Left ventricle myocardium inferior (tissue), 1 donor: ENCODE results near the gene CTBP2. TPM values are rescaled to one million over a fixed set of nuclear protein-coding genes. Genes with fewer than 3 reads are reported as not detected.

ENCODE experiments used
- DNase-seq: peaks from one replicate; pipeline ENCODE4 v3.0.0-alpha.2; 2020
- H3K27ac ChIP-seq: fragments of 200-600 bp; replicated peaks from 2 replicates; pipeline ENCODE4 v1.8.0; 2021
- H3K27me3 ChIP-seq: fragments of 200-600 bp; 2 replicates; pipeline ENCODE4 v1.8.0; 2021; ENCODE audit warnings: low read depth
- H3K36me3 ChIP-seq: fragments of 200-600 bp; 2 replicates; pipeline ENCODE4 v1.8.0; 2021
- H3K4me1 ChIP-seq: fragments of 200-600 bp; 2 replicates; pipeline ENCODE4 v1.8.0; 2021
- H3K4me3 ChIP-seq: fragments of 200-600 bp; 2 replicates; pipeline ENCODE4 v1.8.0; 2021; ENCODE audit warnings: mild to moderate bottlenecking, moderate library complexity
- H3K9me3 ChIP-seq: fragments of 200-600 bp; replicated peaks from 2 replicates; pipeline ENCODE4 v1.8.0; 2021
- CTCF ChIP-seq: fragments of 200-600 bp; IDR thresholded peaks from 2 replicates; pipeline ENCODE4 v1.8.0; 2021; ENCODE audit warnings: antibody characterized with exemption, mild to moderate bottlenecking, borderline replicate concordance
- intact Hi-C: fragments of 100-400 bp; cut with micrococcal nuclease; formaldehyde crosslinking; loops from one replicate; pipeline ENCODE4 v1.11.0; 2022
- total RNA-seq: library from RNA; stranded (reverse); fragmentation: NEBNext Ultra II Directional; extraction: Animal tissue kit (Norgen Biotek cat#: 25700); gene quantifications from one replicate; pipeline ENCODE4 v1.2.1, GENCODE V29; 2021
- donor health status: DM: no; HTN: yes; CAD: no; lungs with severe emphysema.

The CTBP2 gene
- total RNA-seq, 1 donor from 2014 or later, result 29.1 TPM

- no peak for TF ChIP-seq CTCF
- H3K4me1 ChIP-seq, result peaks cover 11% of the 10 kb centered on the region
- no peaks in the 10 kb centered on the region for H3K9me3 ChIP-seq
- intact Hi-C loops, result no loop called here
- H3K27me3 ChIP-seq, result no peaks in the 10 kb centered on the region
- no peak for DNase-seq
- H3K27ac ChIP-seq, result no peak overlapping the region
- peaks cover 48% of the 10 kb centered on the region for H3K36me3 ChIP-seq
- H3K4me3 ChIP-seq, result no peak overlapping the region
These were observed 182.6 kb downstream of the CTBP2 start for GRCh38 chr10:124977648-124978375.

- TF ChIP-seq CTCF, result no peak
- Histone ChIP-seq H3K9me3 (no peaks in the 10 kb centered on the region), H3K27ac (no peak overlapping the region), H3K4me1 (peaks cover 12% of the 10 kb centered on the region), H3K36me3 (peaks cover 41% of the 10 kb centered on the region), H3K27me3 (no peaks in the 10 kb centered on the region), H3K4me3 (no peak overlapping the region)
- DNase-seq, result no peak
- intact Hi-C loops, result no loop called here
These were observed 183.2 kb downstream of the CTBP2 start for GRCh38 chr10:124977161-124977560.

- Histone ChIP-seq H3K9me3 (no peaks in the 10 kb centered on the region), H3K4me3 (no peak overlapping the region), H3K4me1 (peaks cover 23% of the 10 kb centered on the region), H3K36me3 (peaks cover 33% of the 10 kb centered on the region), H3K27ac (no peak overlapping the region), H3K27me3 (no peaks in the 10 kb centered on the region)
- DNase-seq, result no peak
- intact Hi-C loops, result no loop called here
- TF ChIP-seq CTCF, result no peak
These were observed 184.3 kb downstream of the CTBP2 start for GRCh38 chr10:124975977-124976514.

GRCh38 chr10:124974131-124974530 is 186.2 kb downstream of the CTBP2 start:
- no peak for DNase-seq
- Histone ChIP-seq H3K27ac (no peak overlapping the region), H3K4me1 (peaks cover 37% of the 10 kb centered on the region), H3K9me3 (no peaks in the 10 kb centered on the region), H3K27me3 (no peaks in the 10 kb centered on the region), H3K4me3 (no peak overlapping the region), H3K36me3 (peaks cover 35% of the 10 kb centered on the region)
- no peak for TF ChIP-seq CTCF
- intact Hi-C loops, result no loop called here

- peaks cover 36% of the 10 kb centered on the region for H3K4me1 ChIP-seq
- H3K27ac ChIP-seq, result no peak overlapping the region
- no peak overlapping the region for H3K4me3 ChIP-seq
- TF ChIP-seq CTCF, result no peak
- H3K27me3 ChIP-seq, result no peaks in the 10 kb centered on the region
- peaks cover 42% of the 10 kb centered on the region for H3K36me3 ChIP-seq
- DNase-seq, result no peak
- H3K9me3 ChIP-seq, result no peaks in the 10 kb centered on the region
- intact Hi-C loops, result no loop called here
These were observed 187.7 kb downstream of the CTBP2 start for GRCh38 chr10:124972637-124973036.
